Measurements from ENCODE around the gene FGFR2. TPM values are rescaled to one million over a fixed set of nuclear protein-coding genes. Genes with fewer than 3 reads are reported as not detected.

FGFR2 gene
- total and polyA plus RNA-seq, 2 of the 4 experiments (the other 2 are of a cell fraction), result not detected

GRCh38 chr10:121574519-121575166, 23.6 kb downstream of the FGFR2 start:
- Histone ChIP-seq H4K91ac (ENCODE audit: insufficient read depth, low read depth, low read length) (no peak overlapping the region), H4K5ac (ENCODE audit: low read depth, low read length) (no peak overlapping the region), H3K9me1 (ENCODE audit: insufficient read depth, low read length) (no peaks in the 10 kb centered on the region), H3K4ac (ENCODE audit: low read depth, low read length) (no peak overlapping the region), H2BK20ac (ENCODE audit: low read depth, low read length) (no peak overlapping the region), H3K9me3 (ENCODE audit: control insufficient read depth, insufficient read depth, low read length) (peaks cover 29% of the 10 kb centered on the region), H4K8ac (ENCODE audit: low read depth in 2 of 2, low read length in 2 of 2) (no peak overlapping the region), H3K36me3 (ENCODE audit: control insufficient read depth, insufficient read depth, low read length) (no peaks in the 10 kb centered on the region), H3K18ac (ENCODE audit: low read depth, low read length) (no peak overlapping the region), H2AK5ac (ENCODE audit: low read depth, low read length) (no peak overlapping the region), H3K27me3 (ENCODE audit: control insufficient read depth, insufficient read depth, low read length) (no peaks in the 10 kb centered on the region), H3K9ac (ENCODE audit: low read depth, low read length) (no peak overlapping the region), H2BK5ac (ENCODE audit: low read depth, low read length, poor library complexity, severe bottlenecking) (no peak overlapping the region), H2BK15ac (ENCODE audit: low read depth, low read length) (no peak overlapping the region), H3K4me3 (ENCODE audit: insufficient read depth, low read depth, low read length) (no peak overlapping the region), H3K56ac (ENCODE audit: extremely low read depth, insufficient read depth, low read length) (no peak overlapping the region), H2AK9ac (replicated peaks; ENCODE audit: low read depth, low read length, poor library complexity) (no peak overlapping the region), H2AFZ (replicated peaks; ENCODE audit: low read length, poor library complexity) (no peak overlapping the region), H3K23ac (ENCODE audit: low read depth, low read length) (no peak overlapping the region), H4K20me1 (ENCODE audit: insufficient read depth, low read length) (no peaks in the 10 kb centered on the region), H3K4me2 (ENCODE audit: low read depth, low read length) (no peak overlapping the region), H3K79me1 (ENCODE audit: low read depth in 1 of 2, low read length in 2 of 2) (no peaks in the 10 kb centered on the region), H2BK120ac (ENCODE audit: low read depth, low read length) (no peak overlapping the region), H3K4me1 (ENCODE audit: control insufficient read depth, insufficient read depth, low read length) (no peaks in the 10 kb centered on the region), H3K14ac (replicated peaks; ENCODE audit: low read depth, low read length) (no peak overlapping the region), H3K27ac (ENCODE audit: insufficient read depth, low read length) (no peak overlapping the region)
- dilution Hi-C loops (cut with HindIII; ENCODE audit: low sequenced_read_pairs, unreplicated experiment), result no loop called here
- 60% methylated on average over 2 of the region's 14 CpGs; no CpG with 5 or more reads in 1 of the 2 experiments for WGBS, 2 experiments (ENCODE audit: extremely low coverage in 2 of 2, insufficient read length in 1 of 2)
- ATAC-seq (ENCODE audit: low read depth) (no peak), DNase-seq (no peak)
- in situ Hi-C loops (cut with MboI; ENCODE audit: low sequenced_read_pairs), result no loop called here
- TF ChIP-seq RAD21 (IDR thresholded peaks at IDR 0.05; ENCODE audit: low read length), result no peak
- intact Hi-C loops (cut with micrococcal nuclease), result no loop called here
- no TSS peak for BruUV-seq (replicated peaks)
- CTCF ChIA-PET, result no interaction called here
- POLR2A ChIA-PET (ENCODE audit: unreplicated experiment), result no interaction called here

All from IMR-90 (cell line).